ENCODE measurements around the gene KCNG4. TPM values are rescaled to one million over a fixed set of nuclear protein-coding genes. Genes with fewer than 3 reads are reported as not detected.

Gene KCNG4
- total and polyA plus RNA-seq, 2 experiments from 2014 or later = 0.07 TPM; not detected in 1

- Histone ChIP-seq H3K4me1 (ENCODE audit: insufficient read depth) (no peaks in the 10 kb centered on the region), H3K27me3 (ENCODE audit: insufficient read depth) (no peaks in the 10 kb centered on the region), H3K4me2 (no peak overlapping the region), H3K79me2 (replicated peaks; ENCODE audit: insufficient read depth) (no peaks in the 10 kb centered on the region), H3K4me3 (no peak overlapping the region), H3K36me3 (ENCODE audit: insufficient read depth) (no peaks in the 10 kb centered on the region), H4K20me1 (replicated peaks; ENCODE audit: insufficient read depth) (no peaks in the 10 kb centered on the region), H2AFZ (peak overlapping the region; percentile 47; the same call in 1 of the 2 replicates), H3F3A (replicated peaks; ENCODE audit: low read depth) (no peaks in the 10 kb centered on the region), H3K27ac (ENCODE audit: low read depth) (no peak overlapping the region), H3K9me2 (ENCODE audit: insufficient read depth) (0 out of 2 replicates have a peak, but pooled peaks cover 2% of the 10 kb centered on the region)
- ATAC-seq (no peak), DNase-seq (ENCODE audit: low spot score) (no peak)
- H3K36me3 Mint-ChIP-seq (ENCODE audit: low read depth) = no peaks in the 10 kb centered on the region; the same call in 2 of the 3 replicates
- H3K27me3 Mint-ChIP-seq (ENCODE audit: insufficient read depth, low read depth, poor library complexity) = peaks cover 7% of the 10 kb centered on the region
- H3K9me3 Mint-ChIP-seq = peaks cover 11% of the 10 kb centered on the region
- peaks cover 8% of the 10 kb centered on the region for H3K4me1 Mint-ChIP-seq
- no peak overlapping the region for H3K4me3 Mint-ChIP-seq
- TF ChIP-seq ZNF331 (CRISPR knock-in tag; IDR thresholded peaks at IDR 0.05; ENCODE audit: low read depth) (no peak), ZNF462 (CRISPR knock-in tag; IDR thresholded peaks at IDR 0.05) (no peak), CTCF (conservative IDR thresholded peaks at IDR 0.05; ENCODE audit: low read depth in 2 of 2) (no peak), POLR2AphosphoS5 (IDR thresholded peaks at IDR 0.05; ENCODE audit: low read depth) (no peak), EZH2 (IDR thresholded peaks at IDR 0.05; ENCODE audit: low read depth, unreplicated experiment) (no peak)
- no peak overlapping the region for H3K27ac Mint-ChIP-seq
These were observed 7.5 kb upstream of the KCNG4 start for GRCh38 chr16:84247331-84247730.

Measured in GM23338 (cell line).